ENCODE results near the gene C12orf76. TPM values are rescaled to one million over a fixed set of nuclear protein-coding genes. Genes with fewer than 3 reads are reported as not detected.

The C12orf76 gene
- polyA plus RNA-seq, 1 donor from 2014 or later, result 227 TPM

DNA sequence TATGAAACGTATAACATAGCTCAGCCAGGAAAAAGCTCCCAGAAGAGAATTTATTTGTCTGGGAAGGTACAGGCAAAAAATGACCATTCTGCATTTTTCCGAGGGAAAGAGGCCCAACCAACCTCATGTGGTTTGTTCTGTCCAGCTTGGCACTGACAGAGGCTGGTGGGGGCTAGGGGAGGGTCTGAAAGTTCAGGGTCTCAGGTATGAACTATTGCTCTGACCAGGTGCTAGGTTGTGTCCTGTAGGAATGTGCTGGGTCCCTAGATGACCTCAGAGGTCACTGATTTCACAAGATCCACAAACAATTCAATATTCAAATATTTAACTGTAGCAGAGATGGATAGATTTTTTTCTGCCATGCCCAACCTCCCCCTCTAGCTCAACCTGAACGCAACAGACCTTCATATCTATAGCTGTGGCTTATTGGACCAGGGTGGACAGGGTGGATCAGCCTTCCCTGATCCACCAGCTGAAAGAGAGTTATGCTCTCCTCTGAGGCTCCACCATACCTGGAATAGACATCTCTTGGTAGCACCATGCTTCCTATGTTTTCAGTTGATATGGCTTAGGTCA, 42.9 kb upstream of the C12orf76 start:
- H3K9ac ChIP-seq (ENCODE audit: low read length), result no peak overlapping the region
- H3K9me2 ChIP-seq (ENCODE audit: insufficient read depth, low read length), result no peaks in the 10 kb centered on the region
- no peaks in the 10 kb centered on the region for H3F3A ChIP-seq (ENCODE audit: insufficient read depth, low read length, poor library complexity, severe bottlenecking)
- no peak overlapping the region for H3K4me2 ChIP-seq (ENCODE audit: low read length)
- no peaks in the 10 kb centered on the region for H3K27me3 ChIP-seq (ENCODE audit: insufficient read depth, low read depth, low read length)
- no peaks in the 10 kb centered on the region for H4K20me1 ChIP-seq (ENCODE audit: insufficient read depth)
- no peaks in the 10 kb centered on the region for H3K79me2 ChIP-seq (replicated peaks; ENCODE audit: insufficient read depth, low read length)
- TF ChIP-seq, protein P1, sequence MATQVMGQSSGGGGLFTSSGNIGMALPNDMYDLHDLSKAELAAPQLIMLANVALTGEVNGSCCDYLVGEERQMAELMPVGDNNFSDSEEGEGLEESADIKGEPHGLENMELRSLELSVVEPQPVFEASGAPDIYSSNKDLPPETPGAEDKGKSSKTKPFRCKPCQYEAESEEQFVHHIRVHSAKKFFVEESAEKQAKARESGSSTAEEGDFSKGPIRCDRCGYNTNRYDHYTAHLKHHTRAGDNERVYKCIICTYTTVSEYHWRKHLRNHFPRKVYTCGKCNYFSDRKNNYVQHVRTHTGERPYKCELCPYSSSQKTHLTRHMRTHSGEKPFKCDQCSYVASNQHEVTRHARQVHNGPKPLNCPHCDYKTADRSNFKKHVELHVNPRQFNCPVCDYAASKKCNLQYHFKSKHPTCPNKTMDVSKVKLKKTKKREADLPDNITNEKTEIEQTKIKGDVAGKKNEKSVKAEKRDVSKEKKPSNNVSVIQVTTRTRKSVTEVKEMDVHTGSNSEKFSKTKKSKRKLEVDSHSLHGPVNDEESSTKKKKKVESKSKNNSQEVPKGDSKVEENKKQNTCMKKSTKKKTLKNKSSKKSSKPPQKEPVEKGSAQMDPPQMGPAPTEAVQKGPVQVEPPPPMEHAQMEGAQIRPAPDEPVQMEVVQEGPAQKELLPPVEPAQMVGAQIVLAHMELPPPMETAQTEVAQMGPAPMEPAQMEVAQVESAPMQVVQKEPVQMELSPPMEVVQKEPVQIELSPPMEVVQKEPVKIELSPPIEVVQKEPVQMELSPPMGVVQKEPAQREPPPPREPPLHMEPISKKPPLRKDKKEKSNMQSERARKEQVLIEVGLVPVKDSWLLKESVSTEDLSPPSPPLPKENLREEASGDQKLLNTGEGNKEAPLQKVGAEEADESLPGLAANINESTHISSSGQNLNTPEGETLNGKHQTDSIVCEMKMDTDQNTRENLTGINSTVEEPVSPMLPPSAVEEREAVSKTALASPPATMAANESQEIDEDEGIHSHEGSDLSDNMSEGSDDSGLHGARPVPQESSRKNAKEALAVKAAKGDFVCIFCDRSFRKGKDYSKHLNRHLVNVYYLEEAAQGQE (IDR thresholded peaks at IDR 0.05; ENCODE audit: borderline replicate concordance), result no peak
- TF ChIP-seq SMC3 (conservative IDR thresholded peaks at IDR 0.05; ENCODE audit: poor library complexity), result no peak
- TF ChIP-seq MXI1 (conservative IDR thresholded peaks at IDR 0.05; ENCODE audit: poor library complexity, severe bottlenecking), result no peak
- no peak for TF ChIP-seq EP300 (conservative IDR thresholded peaks at IDR 0.05; ENCODE audit: poor library complexity, severe bottlenecking)
- H3K9me3 ChIP-seq (ENCODE audit: low read length), result no peaks in the 10 kb centered on the region
- H3K36me3 ChIP-seq (ENCODE audit: insufficient read depth, low read length), result no peaks in the 10 kb centered on the region
- H3K27ac ChIP-seq (ENCODE audit: low read length), result no peak overlapping the region
- no peak overlapping the region for H3K4me3 ChIP-seq (ENCODE audit: low read length)
- no peak overlapping the region for H2AFZ ChIP-seq (ENCODE audit: low read depth, low read length)

DNA sequence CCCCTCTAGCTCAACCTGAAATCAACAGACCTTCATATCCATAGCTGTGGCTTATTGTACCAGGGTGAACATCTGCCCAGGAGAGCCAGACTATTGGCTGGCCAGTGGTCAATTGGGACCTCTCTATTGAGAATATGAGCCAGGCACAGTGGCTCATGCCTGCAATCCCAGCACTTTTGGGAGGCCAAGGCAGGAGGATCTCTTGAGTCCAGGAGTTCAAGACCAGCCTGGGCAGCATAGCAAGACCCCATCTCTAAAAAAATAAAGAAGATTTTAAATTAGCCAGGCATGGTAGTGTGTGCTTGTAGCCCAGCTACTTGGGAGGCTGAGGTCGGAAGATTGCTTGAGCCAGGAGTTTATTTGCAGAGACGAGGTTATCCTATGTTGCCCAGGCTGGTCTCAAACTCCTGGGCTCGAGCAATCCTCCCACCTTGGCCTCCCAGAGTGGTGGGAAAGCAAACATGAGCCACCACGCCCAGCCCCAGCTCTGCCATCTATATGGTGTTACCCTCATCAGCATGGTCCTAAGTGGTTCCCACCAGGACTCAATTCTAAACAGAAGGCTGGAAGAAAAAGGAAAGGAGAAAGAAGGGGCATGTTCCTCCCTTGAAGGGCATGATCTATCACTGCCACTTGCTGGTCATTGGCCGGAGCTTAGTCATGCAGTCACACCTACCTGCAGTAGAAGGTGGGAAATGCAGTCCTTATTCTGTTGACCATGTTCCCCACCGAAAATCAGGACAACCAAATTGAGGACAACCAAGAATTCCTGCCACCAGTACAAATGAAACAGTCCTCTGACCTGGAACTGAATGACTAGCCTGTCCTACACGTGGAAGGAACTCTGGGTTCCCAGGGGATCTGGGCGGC, 42.2 kb upstream of the C12orf76 start:
- no peaks in the 10 kb centered on the region for H3K36me3 ChIP-seq (ENCODE audit: insufficient read depth, low read length)

More for the DNA sequence above, 42.2 kb upstream of the C12orf76 start:
- no peaks in the 10 kb centered on the region for H3K9me3 ChIP-seq (ENCODE audit: low read length)
- H4K20me1 ChIP-seq (ENCODE audit: insufficient read depth), result no peaks in the 10 kb centered on the region
- H3K79me2 ChIP-seq (replicated peaks; ENCODE audit: insufficient read depth, low read length), result no peaks in the 10 kb centered on the region
- TF ChIP-seq EP300 (conservative IDR thresholded peaks at IDR 0.05; ENCODE audit: poor library complexity, severe bottlenecking) (no peak), EZH2 (IDR thresholded peaks at IDR 0.05; ENCODE audit: borderline replicate concordance, insufficient read depth, low read length, poor library complexity, severe bottlenecking) (no peak), MXI1 (conservative IDR thresholded peaks at IDR 0.05; ENCODE audit: poor library complexity, severe bottlenecking) (no peak), SMC3 (conservative IDR thresholded peaks at IDR 0.05; ENCODE audit: poor library complexity) (no peak), TAF1 (IDR thresholded peaks at IDR 0.05; ENCODE audit: low read depth) (no peak), RAD21 (conservative IDR thresholded peaks at IDR 0.05) (no peak), POLR2AphosphoS5 (IDR thresholded peaks at IDR 0.05) (no peak)
- TF ChIP-seq, protein P1 (IDR thresholded peaks at IDR 0.05; ENCODE audit: borderline replicate concordance), result no peak
- TF ChIP-seq, protein P2, sequence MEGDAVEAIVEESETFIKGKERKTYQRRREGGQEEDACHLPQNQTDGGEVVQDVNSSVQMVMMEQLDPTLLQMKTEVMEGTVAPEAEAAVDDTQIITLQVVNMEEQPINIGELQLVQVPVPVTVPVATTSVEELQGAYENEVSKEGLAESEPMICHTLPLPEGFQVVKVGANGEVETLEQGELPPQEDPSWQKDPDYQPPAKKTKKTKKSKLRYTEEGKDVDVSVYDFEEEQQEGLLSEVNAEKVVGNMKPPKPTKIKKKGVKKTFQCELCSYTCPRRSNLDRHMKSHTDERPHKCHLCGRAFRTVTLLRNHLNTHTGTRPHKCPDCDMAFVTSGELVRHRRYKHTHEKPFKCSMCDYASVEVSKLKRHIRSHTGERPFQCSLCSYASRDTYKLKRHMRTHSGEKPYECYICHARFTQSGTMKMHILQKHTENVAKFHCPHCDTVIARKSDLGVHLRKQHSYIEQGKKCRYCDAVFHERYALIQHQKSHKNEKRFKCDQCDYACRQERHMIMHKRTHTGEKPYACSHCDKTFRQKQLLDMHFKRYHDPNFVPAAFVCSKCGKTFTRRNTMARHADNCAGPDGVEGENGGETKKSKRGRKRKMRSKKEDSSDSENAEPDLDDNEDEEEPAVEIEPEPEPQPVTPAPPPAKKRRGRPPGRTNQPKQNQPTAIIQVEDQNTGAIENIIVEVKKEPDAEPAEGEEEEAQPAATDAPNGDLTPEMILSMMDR (IDR thresholded peaks at IDR 0.05; ENCODE audit: poor library complexity, severe bottlenecking), result no peak
- no peaks in the 10 kb centered on the region for H3K27me3 ChIP-seq (ENCODE audit: insufficient read depth, low read depth, low read length)
- no peak overlapping the region for H3K27ac ChIP-seq (ENCODE audit: low read length)
- H3K9ac ChIP-seq (ENCODE audit: low read length), result no peak overlapping the region
- H2AFZ ChIP-seq (ENCODE audit: low read depth, low read length), result no peak overlapping the region
- H3F3A ChIP-seq (ENCODE audit: insufficient read depth, low read length, poor library complexity, severe bottlenecking), result no peaks in the 10 kb centered on the region
- H3K4me3 ChIP-seq (ENCODE audit: low read length), result no peak overlapping the region
- no peak overlapping the region for H3K4me2 ChIP-seq (ENCODE audit: low read length)
- no peaks in the 10 kb centered on the region for H3K9me2 ChIP-seq (ENCODE audit: insufficient read depth, low read length)

Measured in neural cell (in vitro differentiated cells).